ENCODE data around the gene TRIM5.

Gene TRIM5

DNA sequence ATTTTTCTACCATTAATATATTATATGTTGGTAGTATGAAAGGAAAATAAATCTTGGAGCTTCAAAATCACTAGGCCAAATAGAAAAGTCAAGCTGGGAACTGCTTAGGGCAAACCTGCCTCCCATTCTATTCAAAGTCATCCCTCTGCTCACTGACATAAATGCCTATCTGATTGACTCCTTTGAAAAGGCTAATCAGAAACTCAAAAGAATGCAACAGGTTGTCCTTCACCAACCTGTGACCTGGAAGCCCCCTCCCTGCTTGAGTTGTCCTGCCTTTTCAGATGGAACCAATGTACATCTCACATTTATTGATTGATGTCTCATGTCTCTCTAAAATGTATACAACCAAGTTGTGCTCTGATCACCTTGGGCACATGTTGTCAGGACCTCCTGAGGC is 63.3 kb downstream of the TRIM5 start:
- DNase-seq: no peak

- DNase-seq: no peak
Measured at GRCh38 chr11:5620651-5621521, 64.0 kb downstream of the TRIM5 start.

DNA sequence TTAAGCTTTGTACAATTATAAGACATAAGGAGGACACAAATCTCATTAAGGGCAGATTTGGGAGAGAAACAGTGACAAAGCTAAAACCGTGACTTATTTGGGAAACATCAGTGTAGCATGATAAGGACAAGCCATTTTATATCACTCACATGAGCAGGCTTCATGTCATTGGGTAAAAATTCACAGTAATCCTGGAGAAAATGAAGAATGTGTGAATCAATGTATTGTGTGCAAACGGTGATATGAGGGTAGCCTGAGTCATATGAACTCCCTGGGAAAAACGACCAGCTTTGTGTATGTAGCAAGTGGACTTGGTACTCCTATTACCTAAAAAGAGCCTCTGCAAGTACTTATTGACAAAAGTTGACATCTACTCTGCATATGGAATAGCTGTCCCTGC is 66.1 kb downstream of the TRIM5 start:
- no peak for DNase-seq

All from suppressor macrophage treated with lipopolysaccharide for 4 hours (primary cell).